GM23338 (cell line): ENCODE results near the gene LPO. TPM values are rescaled to one million over a fixed set of nuclear protein-coding genes. Genes with fewer than 3 reads are reported as not detected.

Source experiments
- ATAC-seq: fragments of 200-7000 bp; cut with Tn5 transposase; 3 replicates; pipeline ENCODE4 v1.9.1; 2020
- DNase-seq: peaks from one replicate; pipeline ENCODE4 v3.0.0-alpha.2; 2015; ENCODE audit warnings: low spot score
- H2AFZ ChIP-seq: fragments of 200-600 bp; sonication (generic); 2 replicates; pipeline ENCODE4 v1.8.0; 2016; ENCODE audit warnings: antibody characterized with exemption, mild to moderate bottlenecking, moderate library complexity
- H3F3A ChIP-seq: fragments of 200-600 bp; sonication (generic); replicated peaks from 2 replicates; pipeline ENCODE4 v1.8.0; 2017; ENCODE audit warnings: antibody characterized with exemption, mixed run types, low read depth
- H3K27ac ChIP-seq: fragments of 200-600 bp; sonication (generic); 2 replicates; pipeline ENCODE4 v1.6.1; 2016; ENCODE audit warnings: low read depth
- H3K27me3 ChIP-seq: fragments of 200-600 bp; sonication (generic); 2 replicates; pipeline ENCODE4 v1.8.0; 2016; ENCODE audit warnings: mild to moderate bottlenecking, mixed run types, moderate library complexity; ENCODE audit not compliant: insufficient read depth
- H3K36me3 ChIP-seq: fragments of 200-600 bp; sonication (generic); 2 replicates; pipeline ENCODE4 v1.8.0; 2016; ENCODE audit warnings: mild to moderate bottlenecking; ENCODE audit not compliant: insufficient read depth
- H3K4me1 ChIP-seq: fragments of 200-600 bp; sonication (generic); 2 replicates; pipeline ENCODE4 v1.8.0; 2016; ENCODE audit warnings: mild to moderate bottlenecking, moderate library complexity; ENCODE audit not compliant: insufficient read depth
- H3K4me2 ChIP-seq: fragments of 200-600 bp; sonication (generic); 2 replicates; pipeline ENCODE4 v1.7.1; 2017; ENCODE audit warnings: mixed run types
- H3K4me3 ChIP-seq: fragments of 200-600 bp; sonication (generic); 2 replicates; pipeline ENCODE4 v1.6.1; 2016; ENCODE audit warnings: mixed run types
- H3K79me2 ChIP-seq: fragments of 200-600 bp; sonication (generic); replicated peaks from 2 replicates; pipeline ENCODE4 v1.8.0; 2017; ENCODE audit warnings: mild to moderate bottlenecking; ENCODE audit not compliant: insufficient read depth
- H3K9me2 ChIP-seq: fragments of 200-600 bp; sonication (generic); 2 replicates; pipeline ENCODE4 v1.8.0; 2017; ENCODE audit not compliant: insufficient read depth
- H4K20me1 ChIP-seq: fragments of 200-600 bp; sonication (generic); replicated peaks from 2 replicates; pipeline ENCODE4 v1.8.0; 2017; ENCODE audit warnings: mild to moderate bottlenecking; ENCODE audit not compliant: insufficient read depth
- H3K27ac Mint-ChIP-seq: 2 replicates; pipeline ENCODE4 v1.8.0; 2020; ENCODE audit warnings: inconsistent platforms, mild to moderate bottlenecking, moderate library complexity, mixed read lengths
- H3K27me3 Mint-ChIP-seq: 3 replicates; pipeline ENCODE4 v1.8.0; 2022; ENCODE audit warnings: low read depth, mild to moderate bottlenecking, moderate library complexity, mixed read lengths, inconsistent platforms; ENCODE audit not compliant: insufficient read depth, poor library complexity
- H3K36me3 Mint-ChIP-seq: 3 replicates; pipeline ENCODE4 v1.8.0; 2021; ENCODE audit warnings: low read depth, mild to moderate bottlenecking, inconsistent platforms, moderate library complexity, mixed read lengths
- H3K4me1 Mint-ChIP-seq: 3 replicates; pipeline ENCODE4 v1.8.0; 2020; ENCODE audit warnings: mild to moderate bottlenecking, inconsistent platforms, mixed read lengths
- H3K4me3 Mint-ChIP-seq: 3 replicates; pipeline ENCODE4 v1.8.0; 2021; ENCODE audit warnings: moderate library complexity, mild to moderate bottlenecking, inconsistent platforms, mixed read lengths
- H3K9me3 Mint-ChIP-seq: 3 replicates; pipeline ENCODE4 v1.8.0; 2020; ENCODE audit warnings: moderate library complexity, mild to moderate bottlenecking, inconsistent platforms, mixed read lengths
- CREB1 ChIP-seq: fragments of 250-450 bp; sonication (Bioruptor Pico); IDR thresholded peaks from 2 replicates; pipeline ENCODE4 v1.5.0; 2020; ENCODE audit warnings: low read depth, mild to moderate bottlenecking, moderate library complexity
- CTCF ChIP-seq, 2 experiments: fragments of 200-600 bp in 1 of 2; sonication (generic) in 1 of 2; conservative IDR thresholded peaks; 2 replicates each; pipeline versions ENCODE4 v1.5.1 to v1.6.1; 2016 to 2017; ENCODE audit warnings: antibody characterized with exemption in 2 of 2, low read depth in 2 of 2, mild to moderate bottlenecking in 2 of 2, moderate library complexity in 1 of 2
- STAT1 ChIP-seq: IDR thresholded peaks from one replicate; pipeline ENCODE4 v1.6.1; 2016; ENCODE audit warnings: antibody characterized with exemption; ENCODE audit not compliant: unreplicated experiment
- ZNF114 ChIP-seq: fragments of 250-450 bp; sonication (Bioruptor Pico); IDR thresholded peaks from 2 replicates; pipeline ENCODE4 v1.5.0; 2020; ENCODE audit warnings: mild to moderate bottlenecking, moderate library complexity
- ZNF331 ChIP-seq: fragments of 250-450 bp; sonication (Bioruptor Pico); IDR thresholded peaks from 2 replicates; pipeline ENCODE4 v1.5.0; 2020; ENCODE audit warnings: low read depth, mild to moderate bottlenecking, moderate library complexity
- ZNF462 ChIP-seq: fragments of 250-450 bp; sonication (Bioruptor Pico); IDR thresholded peaks from 2 replicates; pipeline ENCODE4 v1.5.0; 2020; ENCODE audit warnings: mild to moderate bottlenecking, moderate library complexity
- polyA plus RNA-seq: library from polyadenylated mRNA; unstranded; fragments of >200 nt; fragmentation: Nextera tagmentation; extraction: Ambion mirVana; gene quantifications from 2 replicates; pipeline ENCODE4 v1.2.1, GENCODE V29; 2016
- total RNA-seq: library from RNA; depleted of rRNA; stranded (reverse); fragments of >200 nt; shearing (Covaris generic); gene quantifications from 2 replicates; pipeline ENCODE4 v1.2.3, GENCODE V29; 2014

LPO gene
- total and polyA plus RNA-seq, 2 experiments from 2014 or later: 0.13 to 0.35 TPM

- TF ChIP-seq ZNF462 (CRISPR knock-in tag): no peak
These were observed 8.5 kb upstream of the LPO start (continued) for GRCh38 chr17:58229881-58230280.

- no peak overlapping the region for H3K4me3 Mint-ChIP-seq
- H3K9me2 ChIP-seq: 0 out of 2 replicates have a peak, but pooled peaks cover 3% of the 10 kb centered on the region
- H3K9me3 Mint-ChIP-seq: peaks cover 4% of the 10 kb centered on the region; the same call in 2 of the 3 replicates
- no peaks in the 10 kb centered on the region for H3K36me3 Mint-ChIP-seq
- no peak for DNase-seq
- H3F3A ChIP-seq: no peaks in the 10 kb centered on the region
- H2AFZ ChIP-seq: no peak overlapping the region
- ATAC-seq: no peak
- H3K4me3 ChIP-seq: no peak overlapping the region
- no peak overlapping the region for H3K4me2 ChIP-seq
- H3K4me1 Mint-ChIP-seq: peaks cover 10% of the 10 kb centered on the region
- no peaks in the 10 kb centered on the region for H3K79me2 ChIP-seq
- H3K27me3 ChIP-seq: peaks cover 15% of the 10 kb centered on the region; the same call in 1 of the 2 replicates
- no peaks in the 10 kb centered on the region for H3K36me3 ChIP-seq
- no peak overlapping the region for H3K27ac ChIP-seq
- peaks cover 3% of the 10 kb centered on the region; the same call in 1 of the 2 replicates for H3K4me1 ChIP-seq
- TF ChIP-seq CREB1 (CRISPR knock-in tag) (no peak), CTCF (conservative IDR thresholded peaks at IDR 0.05; ENCODE audit: low read depth in 2 of 2) (no peak), ZNF331 (CRISPR knock-in tag) (no peak), ZNF114 (CRISPR knock-in tag) (no peak), STAT1 (no peak)
- H4K20me1 ChIP-seq: no peaks in the 10 kb centered on the region
- no peak overlapping the region for H3K27ac Mint-ChIP-seq
- no peaks in the 10 kb centered on the region for H3K27me3 Mint-ChIP-seq
These were observed 6.7 kb upstream of the LPO start for GRCh38 chr17:58231641-58232040.
